Measurements from ENCODE around the gene EPHA4. TPM values are rescaled to one million over a fixed set of nuclear protein-coding genes. Genes with fewer than 3 reads are reported as not detected.
A peak's percentile ranks its signal among the peaks of the same experiment; 100 is the strongest.

EPHA4 gene
- total and polyA plus RNA-seq, 4 experiments from 2014 or later: 20.9 to 132 (median 79.9) TPM

DNA sequence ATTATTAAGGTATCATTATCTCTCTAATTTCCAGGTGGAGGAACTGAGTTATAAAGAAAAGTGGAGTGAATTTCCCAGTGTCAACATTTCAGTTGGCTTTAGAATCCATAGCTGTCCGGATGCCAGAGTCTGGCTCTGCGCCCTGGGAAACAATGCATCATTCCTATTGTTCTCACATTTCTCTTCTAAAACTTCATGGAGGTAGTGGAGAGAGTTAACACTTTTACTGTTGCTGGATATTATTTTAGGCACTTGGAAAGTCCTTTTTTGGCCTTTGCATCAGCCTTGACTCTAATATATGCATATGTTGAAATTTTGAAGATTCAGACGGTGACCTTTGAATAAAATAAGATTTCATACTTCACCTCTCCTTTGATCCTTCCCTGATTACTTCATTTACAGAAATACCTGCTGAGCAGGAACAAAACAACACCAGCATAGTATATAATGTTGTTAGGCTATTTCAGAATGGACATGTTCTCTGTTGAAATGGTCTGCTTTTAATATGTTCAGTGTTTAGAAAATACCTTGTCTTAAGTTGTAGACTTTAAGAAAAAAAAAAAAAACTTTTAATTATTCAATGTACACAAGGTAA is 148.8 kb downstream of the EPHA4 start:
- intact Hi-C loops (cut with micrococcal nuclease): loop anchor here (5.0 kb wide), 2 partner anchors 94 to 149 kb away; partner anchors contain the start of gene EPHA4
- POLR2A ChIA-PET (ENCODE audit: partially characterized antibody): interaction anchor here (1.9 kb wide), 1 partner anchor 148 kb away, joined by 6 read pairs; no protein-coding TSS in a partner anchor

DNA sequence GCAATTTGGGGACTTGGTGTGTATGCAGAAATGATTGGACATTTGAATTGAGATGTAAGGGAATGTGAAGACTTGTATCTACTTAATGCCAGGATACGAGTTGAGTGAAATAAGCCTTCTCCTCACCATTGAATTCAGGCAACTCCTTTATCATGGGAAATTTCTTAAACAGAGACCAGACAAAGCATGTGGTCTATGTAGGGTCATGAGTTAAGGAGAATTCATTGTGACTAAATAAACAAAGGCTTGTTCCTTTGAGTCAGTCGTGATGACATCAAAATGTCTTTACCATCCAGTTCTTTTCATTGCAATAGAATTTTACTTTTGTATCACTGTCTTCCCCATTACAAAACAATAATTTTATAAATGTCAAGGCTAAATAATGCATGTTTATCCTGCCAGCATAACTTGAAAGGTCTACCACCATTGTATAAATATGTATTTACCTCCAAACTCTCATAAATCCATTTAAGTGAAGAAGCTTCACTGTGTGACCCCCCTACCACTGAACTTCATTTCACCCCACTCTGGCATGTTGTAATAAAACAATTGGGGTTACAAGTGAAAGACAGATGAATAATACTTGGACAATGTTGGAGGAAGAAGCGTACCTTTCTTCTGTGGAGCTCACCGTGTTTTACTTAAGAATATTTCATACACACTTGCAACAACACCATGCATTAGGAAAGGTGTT is 149.4 kb downstream of the EPHA4 start:
- no peak for DNase-seq
- Mint-ChIP-seq H3K4me1 (peaks cover 21 to 52% (median 37%) of the 10 kb centered on the region in 4 donors), H3K36me3 (peaks cover 61 to 68% of the 10 kb centered on the region in 2 donors), H3K4me3 (peak overlapping the region in 1 of 8 donors; percentile 15), H3K27ac (peak overlapping the region in 4 of 7 donors; percentile 32 to 79 (median 71)), H3K27me3 (no peaks in the 10 kb centered on the region), H3K9me3 (no peaks in the 10 kb centered on the region)
- no peak overlapping the region for H3K27ac ChIP-seq (ENCODE audit: low read depth, low read length)
- ChIA-PET POLR2A (ENCODE audit: partially characterized antibody) (interaction anchor here (0.6 to 1.9 kb wide), 2 partner anchors 13 to 149 kb away, joined by 3 to 6 read pairs; no protein-coding TSS in a partner anchor), CTCF (ENCODE audit: partially characterized antibody) (no interaction called here)
- no peak overlapping the region for H3K4me3 ChIP-seq (ENCODE audit: low read length in 2 of 2)
- H3K9me3 ChIP-seq (ENCODE audit: control insufficient read depth in 1 of 2, low read length in 2 of 2): no peaks in the 10 kb centered on the region
- H3K27me3 ChIP-seq (ENCODE audit: insufficient read depth, low read length): no peaks in the 10 kb centered on the region
- H3K4me1 ChIP-seq (ENCODE audit: insufficient read depth, low read length): peaks cover 29% of the 10 kb centered on the region
- intact Hi-C loops (cut with micrococcal nuclease): loop anchor here (5.0 kb wide), 2 partner anchors 95 to 150 kb away; partner anchors contain the start of gene EPHA4
- H3K36me3 ChIP-seq (ENCODE audit: insufficient read depth, low read length): no peaks in the 10 kb centered on the region

More for the DNA sequence above, 148.8 kb downstream of the EPHA4 start:
- Histone ChIP-seq H3K36me3 (ENCODE audit: insufficient read depth, low read length) (no peaks in the 10 kb centered on the region), H3K4me3 (ENCODE audit: low read length in 2 of 2) (no peak overlapping the region), H3K27me3 (ENCODE audit: insufficient read depth, low read length) (no peaks in the 10 kb centered on the region), H3K27ac (ENCODE audit: low read depth, low read length) (no peak overlapping the region), H3K9me3 (ENCODE audit: control insufficient read depth in 1 of 2, low read length in 2 of 2) (no peaks in the 10 kb centered on the region), H3K4me1 (ENCODE audit: insufficient read depth, low read length) (peaks cover 29% of the 10 kb centered on the region)
- Mint-ChIP-seq H3K4me3 (no peak overlapping the region), H3K27me3 (no peaks in the 10 kb centered on the region), H3K9me3 (no peaks in the 10 kb centered on the region), H3K36me3 (peaks cover 61 to 69% of the 10 kb centered on the region in 2 donors), H3K4me1 (peaks cover 21 to 50% (median 37%) of the 10 kb centered on the region in 4 donors), H3K27ac (peak overlapping the region in 2 of 7 donors; percentile 70 to 79)
- DNase-seq: no peak
- CTCF ChIA-PET (ENCODE audit: partially characterized antibody): no interaction called here

DNA sequence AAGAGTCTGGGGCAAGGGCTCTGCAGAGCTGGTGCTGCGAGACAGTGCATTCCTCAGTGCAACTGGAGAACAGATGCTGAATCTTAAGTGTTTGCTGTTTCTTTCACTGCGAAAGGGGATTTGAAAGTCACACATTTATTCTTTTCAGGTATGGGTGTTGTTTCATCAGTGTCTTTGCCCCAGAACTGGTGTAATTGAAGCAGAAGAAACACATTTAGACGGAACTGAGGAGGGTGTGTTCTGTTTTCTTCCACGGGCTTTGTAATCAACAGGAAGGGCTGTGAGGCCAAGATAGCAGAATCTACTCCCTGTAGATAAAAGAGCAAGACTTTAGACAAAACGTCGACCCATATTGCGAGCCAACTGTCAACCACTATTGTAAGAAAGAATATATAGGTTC is 151.9 kb downstream of the EPHA4 start:
- no peaks in the 10 kb centered on the region for H3K27me3 Mint-ChIP-seq
- peaks cover 0 to 2% (median 0%) of the 10 kb centered on the region in 8 donors for H3K9me3 Mint-ChIP-seq
- peak overlapping the region; percentile 5 for H3K27ac ChIP-seq (ENCODE audit: low read depth, low read length)
- H3K36me3 Mint-ChIP-seq: peaks cover 48 to 50% of the 10 kb centered on the region in 2 donors
- peak overlapping the region; percentile 75 to 87 (median 86) for H3K27ac Mint-ChIP-seq
- CTCF ChIA-PET (ENCODE audit: partially characterized antibody): interaction anchor here (2.2 kb wide), 1 partner anchor 154 kb away, joined by 10 read pairs; no protein-coding TSS in a partner anchor
- DNase-seq: peak in 4 of 5 donors; percentile 33 to 56 (median 40)
- no peaks in the 10 kb centered on the region for H3K36me3 ChIP-seq (ENCODE audit: insufficient read depth, low read length)
- H3K4me1 Mint-ChIP-seq: peaks cover 19 to 52% (median 36%) of the 10 kb centered on the region in 4 donors
- H3K4me3 Mint-ChIP-seq: peak overlapping the region; percentile 31 to 84 (median 70)
- intact Hi-C loops (cut with micrococcal nuclease): loop anchor here (5.0 kb wide), 2 partner anchors 97 to 152 kb away; partner anchors contain the start of gene EPHA4
- no peaks in the 10 kb centered on the region for H3K9me3 ChIP-seq (ENCODE audit: control insufficient read depth in 1 of 2, low read length in 2 of 2)
- peak overlapping the region in 1 of 2 donors; percentile 9 for H3K4me3 ChIP-seq (ENCODE audit: low read length in 2 of 2)
- H3K27me3 ChIP-seq (ENCODE audit: insufficient read depth, low read length): no peaks in the 10 kb centered on the region
- POLR2A ChIA-PET (ENCODE audit: partially characterized antibody): interaction anchor here (0.6 to 2.0 kb wide), 3 partner anchors 10 to 110 kb away, joined by 3 to 11 read pairs (median 3); no protein-coding TSS in a partner anchor
- H3K4me1 ChIP-seq (ENCODE audit: insufficient read depth, low read length): peaks cover 29% of the 10 kb centered on the region

DNA sequence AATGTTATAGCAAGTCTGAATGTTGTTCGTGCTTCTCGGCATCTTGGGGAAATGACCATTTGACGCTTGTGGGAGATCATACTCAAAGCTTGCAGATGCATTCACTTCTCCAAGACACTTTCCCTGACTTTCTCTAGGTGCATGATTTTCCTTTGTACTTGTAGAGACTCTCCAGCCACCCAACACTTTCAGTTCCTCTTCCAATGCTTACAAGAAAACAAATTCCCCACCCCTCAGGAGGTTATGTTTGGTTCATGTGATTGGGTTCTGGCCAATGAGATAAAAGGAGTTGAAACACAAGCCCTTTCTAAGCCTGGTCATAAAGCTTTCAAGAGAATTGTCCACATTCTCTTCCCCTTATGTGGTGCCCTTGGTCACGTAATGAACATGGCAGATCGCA is 156.3 kb downstream of the EPHA4 start:
- ChIA-PET POLR2A (ENCODE audit: partially characterized antibody) (interaction anchor here (0.9 kb wide), 1 partner anchor 102 kb away, joined by 4 read pairs; no protein-coding TSS in a partner anchor), CTCF (ENCODE audit: partially characterized antibody) (interaction anchor here (2.1 kb wide), 1 partner anchor 9 kb away, joined by 6 read pairs; no protein-coding TSS in a partner anchor)
- Histone ChIP-seq H3K36me3 (ENCODE audit: insufficient read depth, low read length) (no peaks in the 10 kb centered on the region), H3K27ac (ENCODE audit: low read depth, low read length) (no peak overlapping the region), H3K4me1 (ENCODE audit: insufficient read depth, low read length) (peaks cover 22% of the 10 kb centered on the region), H3K27me3 (ENCODE audit: insufficient read depth, low read length) (no peaks in the 10 kb centered on the region), H3K9me3 (ENCODE audit: control insufficient read depth in 1 of 2, low read length in 2 of 2) (no peaks in the 10 kb centered on the region), H3K4me3 (ENCODE audit: low read length in 2 of 2) (no peak overlapping the region)
- Mint-ChIP-seq H3K4me1 (peaks cover 15 to 26% (median 20%) of the 10 kb centered on the region in 4 donors), H3K27ac (no peak overlapping the region), H3K9me3 (peaks cover 0 to 4% (median under 1%) of the 10 kb centered on the region in 8 donors), H3K36me3 (peaks cover 23 to 26% of the 10 kb centered on the region in 2 donors), H3K4me3 (no peak overlapping the region), H3K27me3 (peaks cover 0 to 3% of the 10 kb centered on the region in 2 donors)
- intact Hi-C loops (cut with micrococcal nuclease): no loop called here
- DNase-seq: no peak

DNA sequence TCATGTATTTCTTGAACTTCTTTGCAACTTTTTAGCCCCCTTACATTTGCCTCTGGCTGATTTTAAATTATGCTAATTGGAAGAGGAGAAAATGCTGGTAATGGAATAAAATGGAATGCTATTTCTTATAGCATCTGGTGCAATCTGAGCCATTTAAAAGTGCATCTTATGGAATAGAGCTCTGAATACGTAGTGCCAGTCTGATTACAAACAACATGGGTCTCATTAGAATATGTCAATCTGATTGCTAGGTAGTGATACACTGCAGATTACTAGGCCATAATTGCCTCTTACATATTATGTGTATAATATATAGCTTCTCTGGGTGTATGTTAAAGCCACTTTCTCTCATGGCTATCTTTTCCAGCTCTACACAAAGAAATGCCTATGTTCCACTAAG is 159.1 kb downstream of the EPHA4 start:
- intact Hi-C loops (cut with micrococcal nuclease): no loop called here
- no peak overlapping the region for H3K4me3 ChIP-seq (ENCODE audit: low read length in 2 of 2)
- no peak overlapping the region for H3K27ac ChIP-seq (ENCODE audit: low read depth, low read length)
- H3K27ac Mint-ChIP-seq: no peak overlapping the region
- no peaks in the 10 kb centered on the region for H3K4me1 Mint-ChIP-seq
- no peaks in the 10 kb centered on the region for H3K9me3 ChIP-seq (ENCODE audit: control insufficient read depth in 1 of 2, low read length in 2 of 2)
- no peaks in the 10 kb centered on the region for H3K4me1 ChIP-seq (ENCODE audit: insufficient read depth, low read length)
- H3K36me3 Mint-ChIP-seq: peaks cover 0 to 10% of the 10 kb centered on the region in 2 donors
- DNase-seq: no peak
- no peaks in the 10 kb centered on the region for H3K27me3 ChIP-seq (ENCODE audit: insufficient read depth, low read length)
- peaks cover 0 to 4% (median under 1%) of the 10 kb centered on the region in 8 donors for H3K9me3 Mint-ChIP-seq
- peaks cover 5 to 8% of the 10 kb centered on the region in 2 donors for H3K27me3 Mint-ChIP-seq
- H3K4me3 Mint-ChIP-seq: no peak overlapping the region
- POLR2A ChIA-PET (ENCODE audit: partially characterized antibody): no interaction called here
- no peaks in the 10 kb centered on the region for H3K36me3 ChIP-seq (ENCODE audit: insufficient read depth, low read length)
- CTCF ChIA-PET (ENCODE audit: partially characterized antibody): interaction anchor here (0.7 kb wide), 1 partner anchor 16 kb away, joined by 3 read pairs; no protein-coding TSS in a partner anchor

DNA sequence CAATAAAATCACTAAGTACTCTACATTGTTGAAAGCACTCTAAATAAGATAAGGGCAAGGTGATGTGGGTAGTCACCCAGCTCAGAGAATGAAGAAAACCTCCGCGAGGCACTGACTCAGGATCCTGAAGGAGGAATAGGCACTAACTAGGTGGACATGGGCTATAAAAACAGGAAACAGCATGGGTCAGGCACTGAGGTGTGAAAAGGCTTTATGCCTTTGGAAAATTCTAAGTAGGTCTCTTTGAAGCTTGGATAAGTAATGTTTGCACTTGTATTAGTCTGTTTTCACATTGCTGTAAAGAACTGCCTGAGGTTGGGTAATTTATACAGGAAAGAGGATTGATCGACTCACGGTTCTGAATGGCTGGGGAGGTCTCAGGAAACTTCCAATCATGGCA is 161.6 kb downstream of the EPHA4 start:
- H3K4me3 Mint-ChIP-seq: no peak overlapping the region
- no peak for DNase-seq
- Histone ChIP-seq H3K4me1 (ENCODE audit: insufficient read depth, low read length) (no peaks in the 10 kb centered on the region), H3K27ac (ENCODE audit: low read depth, low read length) (no peak overlapping the region), H3K9me3 (ENCODE audit: control insufficient read depth in 1 of 2, low read length in 2 of 2) (no peaks in the 10 kb centered on the region), H3K4me3 (ENCODE audit: low read length in 2 of 2) (no peak overlapping the region), H3K36me3 (ENCODE audit: insufficient read depth, low read length) (no peaks in the 10 kb centered on the region), H3K27me3 (ENCODE audit: insufficient read depth, low read length) (no peaks in the 10 kb centered on the region)
- intact Hi-C loops (cut with micrococcal nuclease): no loop called here
- peaks cover 7 to 10% of the 10 kb centered on the region in 2 donors for H3K27me3 Mint-ChIP-seq
- H3K27ac Mint-ChIP-seq: no peak overlapping the region
- H3K36me3 Mint-ChIP-seq: peaks cover 0 to 7% of the 10 kb centered on the region in 2 donors
- ChIA-PET CTCF (ENCODE audit: partially characterized antibody) (no interaction called here), POLR2A (ENCODE audit: partially characterized antibody) (interaction anchor here (1.1 to 1.2 kb wide), 2 partner anchors 10 to 133 kb away, joined by 3 read pairs; no protein-coding TSS in a partner anchor)
- no peaks in the 10 kb centered on the region for H3K4me1 Mint-ChIP-seq
- peaks cover 3 to 14% (median 5%) of the 10 kb centered on the region in 8 donors for H3K9me3 Mint-ChIP-seq

DNA sequence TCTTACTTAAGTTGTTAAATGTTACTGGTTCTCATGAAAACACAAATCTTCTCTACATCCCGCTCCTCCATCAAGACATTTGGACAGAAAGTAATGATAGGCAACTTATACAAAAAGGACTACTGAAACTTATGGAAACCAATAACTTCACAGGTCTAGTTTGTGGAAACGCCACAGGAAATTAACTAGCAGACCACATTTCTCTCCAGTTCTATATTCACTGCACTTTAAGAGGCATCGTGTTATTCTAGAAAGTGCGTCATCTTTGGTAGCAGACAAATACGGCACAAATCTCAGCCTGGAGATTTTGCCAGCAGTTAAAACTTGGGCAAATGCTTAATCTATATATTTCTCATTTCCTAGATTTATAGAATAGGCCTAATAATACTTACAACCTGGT is 164.3 kb downstream of the EPHA4 start:
- Histone ChIP-seq H3K27ac (ENCODE audit: low read depth, low read length) (no peak overlapping the region), H3K27me3 (ENCODE audit: insufficient read depth, low read length) (no peaks in the 10 kb centered on the region), H3K4me1 (ENCODE audit: insufficient read depth, low read length) (no peaks in the 10 kb centered on the region), H3K4me3 (ENCODE audit: low read length in 2 of 2) (no peak overlapping the region), H3K36me3 (ENCODE audit: insufficient read depth, low read length) (no peaks in the 10 kb centered on the region), H3K9me3 (ENCODE audit: control insufficient read depth in 1 of 2, low read length in 2 of 2) (no peaks in the 10 kb centered on the region)
- Mint-ChIP-seq H3K27me3 (peaks cover 11 to 13% of the 10 kb centered on the region in 2 donors), H3K27ac (no peak overlapping the region), H3K36me3 (peaks cover 0 to 7% of the 10 kb centered on the region in 2 donors), H3K4me1 (no peaks in the 10 kb centered on the region), H3K9me3 (peaks cover 3 to 17% (median 5%) of the 10 kb centered on the region in 8 donors), H3K4me3 (no peak overlapping the region)
- CTCF ChIA-PET (ENCODE audit: partially characterized antibody): no interaction called here
- POLR2A ChIA-PET (ENCODE audit: partially characterized antibody): interaction anchor here (1.1 kb wide), 1 partner anchor 10 kb away, joined by 3 read pairs; no protein-coding TSS in a partner anchor
- intact Hi-C loops (cut with micrococcal nuclease): no loop called here
- no peak for DNase-seq
